ENCODE data around the gene AP2M1. TPM values are rescaled to one million over a fixed set of nuclear protein-coding genes. Genes with fewer than 3 reads are reported as not detected.

The AP2M1 gene
- total and polyA plus RNA-seq, 2 of the 8 experiments (the other 6 are each of a cell fraction or from before 2014, with no cell fraction given), result 403 to 454 TPM

DNA sequence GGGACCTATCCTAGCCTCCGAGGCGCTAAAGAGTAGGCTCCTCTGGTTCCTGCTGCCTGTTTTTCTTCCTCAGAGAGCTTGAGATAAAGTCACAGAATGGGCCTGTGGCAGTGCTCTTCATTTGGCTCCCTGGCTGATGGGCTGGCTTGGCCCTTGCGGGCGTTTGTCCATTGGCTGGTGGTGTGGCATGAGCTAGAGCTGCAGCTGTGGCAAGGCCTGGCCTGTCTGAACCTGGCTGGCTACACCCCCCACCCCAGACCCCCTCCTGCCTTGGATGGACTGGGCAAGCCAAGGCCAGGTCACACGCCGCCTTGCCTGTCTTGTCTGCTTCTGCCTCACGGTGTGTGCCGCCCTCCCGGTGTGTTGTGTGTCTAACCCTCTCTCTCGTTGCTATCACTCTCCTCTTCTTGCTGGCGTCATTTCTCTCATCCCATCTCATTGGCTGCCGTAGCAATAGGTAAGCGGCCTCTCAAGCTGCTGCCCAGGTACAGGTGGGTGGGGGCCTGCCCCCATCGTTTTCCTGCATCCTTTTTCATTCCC, 3.2 kb downstream of the AP2M1 start:
- Histone ChIP-seq H2BK120ac (replicated peaks; ENCODE audit: low read depth, low read length) (no peak overlapping the region), H4K5ac (ENCODE audit: insufficient read length, low read depth, low read length) (no peak overlapping the region), H3K9ac (replicated peaks in 1 of 4; ENCODE audit: extremely low read depth in 1 of 4, low read depth in 3 of 4, low read length in 3 of 4) (peak overlapping the region in 1 of 4 experiments; percentile 53; a peak in 1 of 7 replicates), H3K27me3 (replicated peaks in 1 of 4; ENCODE audit: control insufficient read depth in 3 of 4, extremely low read depth in 1 of 4, insufficient read depth in 3 of 4, low read length in 3 of 4) (no peaks in the 10 kb centered on the region), H2BK15ac (ENCODE audit: low read length) (peak overlapping the region; percentile 22; the same call in 1 of the 2 replicates), H3K14ac (ENCODE audit: insufficient read length) (no peak overlapping the region), H2AK5ac (ENCODE audit: low read depth, low read length) (no peak overlapping the region), H2BK20ac (ENCODE audit: low read length) (no peak overlapping the region), H3K4ac (replicated peaks; ENCODE audit: insufficient read length, low read depth, low read length) (no peak overlapping the region), H3K18ac (ENCODE audit: extremely low read depth, low read length) (no peak overlapping the region), H3K23me2 (ENCODE audit: low read depth, low read length) (peaks cover 8% of the 10 kb centered on the region), H2AFZ (ENCODE audit: low read length) (no peak overlapping the region), H4K8ac (ENCODE audit: extremely low read depth, insufficient read depth, low read length) (no peak overlapping the region; the same call in 1 of the 2 replicates), H3K9me3 (ENCODE audit: insufficient read depth in 2 of 2, low read depth in 1 of 2, low read length in 1 of 2) (no peaks in the 10 kb centered on the region), H2BK12ac (ENCODE audit: low read depth, low read length) (0 out of 2 replicates have a peak overlapping the region, but pooled peaks have one; percentile 50), H3K56ac (replicated peaks; ENCODE audit: insufficient read length, low read depth, low read length) (no peak overlapping the region), H3K23ac (ENCODE audit: insufficient read length) (no peak overlapping the region), H3K79me2 (ENCODE audit: control insufficient read depth in 1 of 2, insufficient read depth in 2 of 2, low read length in 2 of 2) (peaks cover 0 to 37% of the 10 kb centered on the region in 2 experiments; a peak in 2 of 4 replicates), H2BK5ac (ENCODE audit: low read depth, low read length) (peak overlapping the region; percentile 93), H3K4me1 (replicated peaks in 1 of 4; ENCODE audit: control insufficient read depth in 3 of 4, insufficient read depth in 4 of 4, low read length in 3 of 4) (peaks cover 0 to 23% (median 15%) of the 10 kb centered on the region in 4 experiments; a peak in 6 of 7 replicates), H4K91ac (replicated peaks; ENCODE audit: insufficient read length, low read length) (no peak overlapping the region), H3K4me2 (ENCODE audit: insufficient read depth in 1 of 2, low read depth in 2 of 2, low read length in 2 of 2) (peak overlapping the region; percentile 91 to 96; a peak in 2 of 4 replicates), H3K36me3 (ENCODE audit: control insufficient read depth in 2 of 4, insufficient read depth in 4 of 4, low read length in 3 of 4) (peaks cover 46 to 59% (median 52%) of the 10 kb centered on the region in 4 experiments), H3K79me1 (ENCODE audit: low read depth, low read length) (peaks cover 13% of the 10 kb centered on the region), H4K20me1 (replicated peaks in 1 of 2; ENCODE audit: control insufficient read depth in 1 of 2, insufficient read depth in 2 of 2, low read length in 2 of 2) (peaks cover 0 to 19% of the 10 kb centered on the region in 2 experiments), H3K27ac (ENCODE audit: low read depth, low read length) (peak overlapping the region; percentile 87), H3K4me3 (ENCODE audit: extremely low read depth in 1 of 4, insufficient read depth in 2 of 4, low read depth in 3 of 4, low read length in 4 of 4) (0 out of 8 replicates have a peak overlapping the region, but pooled peaks of 1 of the 4 experiments have one; percentile 92)
- FAIRE-seq (no peak), DNase-seq (ENCODE audit: low read depth in 1 of 2, low spot score in 2 of 2) (no peak)
- TF ChIP-seq, protein P1, sequence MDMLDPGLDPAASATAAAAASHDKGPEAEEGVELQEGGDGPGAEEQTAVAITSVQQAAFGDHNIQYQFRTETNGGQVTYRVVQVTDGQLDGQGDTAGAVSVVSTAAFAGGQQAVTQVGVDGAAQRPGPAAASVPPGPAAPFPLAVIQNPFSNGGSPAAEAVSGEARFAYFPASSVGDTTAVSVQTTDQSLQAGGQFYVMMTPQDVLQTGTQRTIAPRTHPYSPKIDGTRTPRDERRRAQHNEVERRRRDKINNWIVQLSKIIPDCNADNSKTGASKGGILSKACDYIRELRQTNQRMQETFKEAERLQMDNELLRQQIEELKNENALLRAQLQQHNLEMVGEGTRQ (IDR thresholded peaks at IDR 0.05; ENCODE audit: low read length), result no peak
- no peak for TF ChIP-seq EZH2 (IDR thresholded peaks at IDR 0.05; ENCODE audit: low read depth, low read length, severe bottlenecking)
- no peak for TF ChIP-seq SP2 (IDR thresholded peaks at IDR 0.05; ENCODE audit: low read length)
- no peak for TF ChIP-seq HDAC2 (IDR thresholded peaks at IDR 0.05; ENCODE audit: borderline replicate concordance in 1 of 2, low read depth in 2 of 2, low read length in 2 of 2)
- no peak for TF ChIP-seq NRF1 (IDR thresholded peaks at IDR 0.05; ENCODE audit: low read depth, low read length)
- TF ChIP-seq KDM5A (IDR thresholded peaks at IDR 0.05; ENCODE audit: low read length), result no peak
- CTCF ChIA-PET (ENCODE audit: partially characterized antibody), result interaction anchor here (0.7 to 4.7 kb wide), 6 partner anchors 9 to 109 kb away, joined by 3 to 22 read pairs (median 10); partner anchors contain the start of genes ABCF3 and EEF1AKMT4
- POLR2A ChIA-PET (ENCODE audit: partially characterized antibody), result interaction anchor here (0.9 to 1.9 kb wide), 6 partner anchors 12 to 183 kb away, joined by 3 to 15 read pairs (median 3); partner anchors contain the start of gene DVL3
- WGBS, 2 experiments (ENCODE audit: extremely low coverage in 1 of 2, insufficient coverage in 1 of 2, insufficient read length in 1 of 2, insufficient replicate concordance in 2 of 2, low coverage in 1 of 2, low lambda C conversion rate in 2 of 2, missing lambda C conversion rate in 1 of 2), result 98% methylated on average over 12 of the region's 14 CpGs; no CpG with 5 or more reads in 1 of the 2 experiments
